ENCODE data around the gene OLFML2B.
"Not testable (repeated sequence)": the region's sequence is repeated elsewhere in the genome, so short reads cannot be mapped to it uniquely, and the experiment has no call there.

Gene OLFML2B

DNA sequence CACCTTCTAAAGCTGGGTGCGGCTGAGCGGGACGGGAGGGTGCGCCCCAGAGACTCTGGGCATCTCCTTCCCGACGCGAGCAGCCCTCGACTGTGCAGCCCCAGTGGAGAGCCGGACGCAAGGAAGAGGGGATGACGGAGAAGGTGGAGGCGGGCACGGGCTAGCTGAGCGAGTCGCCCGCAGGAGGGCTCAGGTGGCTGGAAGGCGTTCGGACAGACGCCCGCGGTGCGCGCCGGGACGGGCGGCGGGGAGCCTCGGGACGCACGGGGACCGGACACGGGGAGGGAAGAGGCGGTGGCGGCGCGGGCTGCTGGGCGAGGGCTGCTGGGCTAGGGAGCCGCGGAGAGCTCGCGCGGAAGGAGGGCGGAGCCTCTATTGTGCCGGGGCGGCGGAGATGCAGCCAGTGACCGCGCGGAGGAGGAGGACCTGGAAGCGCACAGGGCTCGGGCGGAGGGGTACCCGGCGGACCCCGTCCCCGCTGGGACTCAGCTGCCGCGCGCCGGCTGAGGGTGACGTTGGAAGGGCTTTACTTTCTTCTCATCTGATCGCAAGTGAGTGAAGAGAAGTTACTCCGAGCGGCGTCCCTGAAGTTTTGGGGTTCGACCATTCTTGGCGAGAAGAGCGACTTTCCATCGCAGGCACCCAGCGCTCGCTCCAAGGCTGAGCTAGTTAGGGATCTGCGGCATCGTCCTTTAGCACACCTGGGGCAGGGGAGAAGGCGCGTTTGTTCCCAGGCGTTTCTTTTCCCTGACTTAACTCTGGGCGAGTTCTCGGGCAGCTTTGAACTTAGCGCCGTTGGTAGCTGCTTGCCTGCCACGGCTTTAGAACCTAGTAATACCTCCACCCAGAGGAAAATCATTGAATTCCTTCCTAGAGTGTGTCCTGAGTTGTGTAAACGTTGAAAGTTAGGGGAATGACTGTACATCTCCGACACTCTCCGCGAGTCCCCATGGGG is at the start of gene OLFML2B:
TSS of gene OLFML2B (minus strand) at position 323 of the 955 bp plus-strand sequence. CDS start 439 bp downstream, outside the sequence.
- DNase-seq (ENCODE audit: low spot score): peak; percentile 93

DNA sequence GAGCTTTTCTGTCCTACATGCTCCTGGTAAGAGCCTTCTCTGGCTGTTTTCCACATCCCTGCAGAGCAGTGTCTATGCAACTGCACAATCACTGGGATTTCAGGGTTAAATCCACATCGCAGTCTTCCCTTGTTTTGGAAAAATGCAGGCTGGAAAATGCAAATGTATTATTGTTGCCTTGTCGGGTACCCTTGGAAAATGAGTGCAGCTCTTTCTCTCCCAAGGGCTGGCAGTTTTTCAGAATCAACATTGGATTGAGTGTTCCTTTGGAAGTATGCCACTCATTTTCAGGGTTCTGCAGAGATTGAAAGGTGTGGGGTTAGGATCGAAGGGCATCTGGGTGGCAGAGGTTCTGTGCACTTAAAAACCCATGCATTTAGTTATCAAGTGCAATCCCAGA is 49.1 kb upstream of the OLFML2B start:
- DNase-seq (ENCODE audit: low spot score): no peak

DNA sequence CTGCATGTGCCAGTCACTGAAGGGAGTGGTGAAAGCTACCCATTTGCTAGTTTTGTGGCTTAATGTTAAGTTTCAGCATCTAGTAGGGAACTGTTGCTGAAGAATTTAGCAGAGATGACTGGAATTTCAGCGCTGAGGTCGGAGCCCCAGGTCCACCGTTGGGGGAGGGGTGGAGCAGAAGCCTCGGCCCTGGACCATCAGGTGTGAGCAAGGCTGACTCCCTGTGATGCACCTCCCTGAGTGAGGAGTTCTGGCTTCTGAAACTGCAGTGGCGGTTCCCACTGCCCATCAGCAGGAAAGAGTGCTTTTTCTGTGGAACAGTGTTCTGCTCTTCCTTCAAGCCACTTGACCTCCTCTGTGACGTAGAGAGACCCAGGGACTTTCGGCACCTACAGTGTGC is 47.2 kb upstream of the OLFML2B start:
- DNase-seq (ENCODE audit: low spot score): no peak

- DNase-seq (ENCODE audit: low spot score): peak; percentile 48
These were observed 46.6 kb upstream of the OLFML2B start for GRCh38 chr1:162070094-162070748.

DNA sequence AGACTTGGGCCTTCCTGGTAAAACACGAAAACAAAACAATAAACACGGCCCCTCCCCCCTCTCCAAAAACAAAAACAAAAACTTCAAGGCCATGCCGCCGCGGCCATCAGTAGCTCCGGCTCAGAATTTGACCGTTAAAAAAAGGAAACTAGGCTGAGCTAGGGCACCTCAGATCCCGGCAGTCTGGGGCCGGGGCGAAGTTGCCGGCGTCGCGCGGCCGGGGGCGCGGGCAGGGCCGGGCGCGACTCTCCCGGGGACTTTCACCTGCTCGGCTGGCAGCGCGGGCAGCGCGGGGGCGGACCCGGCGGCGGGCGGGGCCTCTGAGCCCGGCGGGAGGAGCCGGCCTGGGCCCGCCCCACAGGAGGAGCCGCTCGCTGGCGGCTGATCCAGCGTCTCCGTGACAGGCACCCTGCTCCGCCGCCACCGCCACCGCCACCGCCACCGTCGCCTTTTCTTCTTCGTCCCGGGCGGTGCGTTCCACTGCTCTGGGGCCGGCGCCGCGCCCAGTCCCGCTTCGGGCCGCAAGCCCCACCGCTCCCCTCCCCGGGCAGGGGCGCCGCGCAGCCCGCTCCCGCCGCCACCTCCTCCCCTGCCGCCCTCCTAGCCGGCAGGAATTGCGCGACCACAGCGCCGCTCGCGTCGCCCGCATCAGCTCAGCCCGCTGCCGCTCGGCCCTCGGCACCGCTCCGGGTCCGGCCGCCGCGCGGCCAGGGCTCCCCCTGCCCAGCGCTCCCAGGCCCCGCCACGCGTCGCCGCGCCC is 45.8 kb upstream of the OLFML2B start, which contains the start of gene NOS1AP:
TSS of gene NOS1AP (plus strand) at position 358 of the 760 bp plus-strand sequence. CDS start 487 bp downstream, outside the sequence.
- peak; percentile 79 for DNase-seq (ENCODE audit: low spot score)

DNA sequence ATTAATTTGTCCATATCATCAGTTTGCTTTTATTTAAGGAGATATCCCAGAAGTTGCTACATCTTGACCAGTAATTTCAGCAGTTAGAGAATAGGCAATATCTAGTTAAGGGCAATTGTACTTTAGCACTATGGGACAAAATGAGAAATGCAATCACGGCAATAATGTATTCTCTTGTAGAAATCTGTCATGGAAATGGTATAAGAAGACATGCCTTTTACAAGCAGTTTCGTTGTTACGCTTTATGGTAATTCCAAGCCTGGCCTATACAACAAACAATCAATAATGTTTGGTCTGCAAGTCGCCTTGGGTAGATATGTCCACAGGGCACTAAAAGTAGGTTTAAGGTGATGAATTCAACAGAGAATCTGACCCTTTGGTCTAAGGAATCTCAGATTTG is 44.6 kb upstream of the OLFML2B start:
- DNase-seq (ENCODE audit: low spot score): no peak

- DNase-seq (ENCODE audit: low spot score): no peak
These were observed 43.8 kb upstream of the OLFML2B start for GRCh38 chr1:162067466-162067865.

- not testable (repeated sequence) for DNase-seq (ENCODE audit: low spot score)
These were observed 43.2 kb upstream of the OLFML2B start for GRCh38 chr1:162066836-162067235.

GRCh38 chr1:162065016-162065415 is 41.3 kb upstream of the OLFML2B start:
- DNase-seq (ENCODE audit: low spot score): no peak

DNA sequence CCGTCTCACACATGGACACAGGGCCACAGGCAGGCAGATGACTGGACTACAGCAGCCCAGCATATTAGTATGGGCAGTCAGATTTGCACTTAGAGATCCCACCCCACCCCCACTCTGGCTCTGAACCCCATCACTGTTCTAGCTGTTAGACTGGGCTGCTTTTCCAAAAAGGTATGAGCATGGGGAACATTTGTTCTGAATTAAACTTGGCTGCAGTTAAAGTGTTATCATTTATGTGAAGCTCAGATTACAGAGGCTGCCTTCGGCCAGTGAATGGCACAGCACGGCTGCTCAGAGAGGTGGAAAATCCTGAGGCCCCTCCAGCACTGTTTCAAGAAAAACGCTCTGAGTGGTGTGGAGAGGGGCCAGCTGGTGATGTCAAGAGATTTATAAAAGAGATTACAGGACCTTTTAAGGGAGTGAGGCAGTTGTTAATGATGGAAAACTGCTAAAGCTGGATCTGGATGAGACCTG is 38.9 kb upstream of the OLFML2B start:
- no peak for DNase-seq (ENCODE audit: low spot score)

DNA sequence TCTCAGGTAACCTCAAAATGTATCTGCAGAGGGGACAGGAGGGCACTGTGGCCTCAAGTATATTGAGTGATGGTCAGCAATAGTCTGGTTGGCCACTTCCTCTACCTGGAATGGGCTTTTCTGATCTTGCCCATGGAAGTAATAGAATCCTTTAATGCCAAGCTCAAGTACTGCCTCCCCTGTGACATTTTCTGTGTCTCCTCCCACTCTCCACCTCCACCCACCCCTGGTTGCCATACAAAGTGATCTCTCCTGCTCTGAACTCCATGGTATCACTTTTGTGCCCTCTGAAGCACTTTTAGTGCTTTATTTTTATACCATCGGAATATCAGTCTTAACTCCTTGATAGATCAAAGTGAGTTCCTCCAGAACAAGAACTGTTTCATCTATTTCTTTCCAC is 36.6 kb upstream of the OLFML2B start:
- no peak for DNase-seq (ENCODE audit: low spot score)

GRCh38 chr1:162059721-162060120 is 36.1 kb upstream of the OLFML2B start:
- DNase-seq (ENCODE audit: low spot score): no peak

DNA sequence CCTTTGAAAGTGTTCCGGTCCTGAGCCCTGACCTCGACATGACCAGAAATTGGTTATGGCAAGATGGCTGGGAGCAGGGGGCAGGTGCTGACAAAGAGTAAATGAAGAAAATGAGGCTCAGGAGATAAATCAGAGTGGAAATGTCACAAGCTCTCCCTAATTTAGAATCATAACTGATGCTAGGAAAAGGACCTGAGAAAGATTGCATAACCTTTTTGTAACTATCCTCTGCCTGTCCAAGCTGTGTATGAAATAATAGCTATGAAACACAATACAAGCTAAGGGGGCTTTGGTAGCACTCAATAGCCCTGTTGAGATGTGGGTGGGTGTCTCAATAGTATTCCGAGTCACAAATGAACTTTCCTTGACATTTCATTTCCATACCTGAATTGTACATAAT is 32.9 kb upstream of the OLFML2B start:
- no peak for DNase-seq (ENCODE audit: low spot score)

- DNase-seq (ENCODE audit: low spot score): peak; percentile 77
These were observed 32.4 kb upstream of the OLFML2B start for GRCh38 chr1:162056043-162056442.

DNA sequence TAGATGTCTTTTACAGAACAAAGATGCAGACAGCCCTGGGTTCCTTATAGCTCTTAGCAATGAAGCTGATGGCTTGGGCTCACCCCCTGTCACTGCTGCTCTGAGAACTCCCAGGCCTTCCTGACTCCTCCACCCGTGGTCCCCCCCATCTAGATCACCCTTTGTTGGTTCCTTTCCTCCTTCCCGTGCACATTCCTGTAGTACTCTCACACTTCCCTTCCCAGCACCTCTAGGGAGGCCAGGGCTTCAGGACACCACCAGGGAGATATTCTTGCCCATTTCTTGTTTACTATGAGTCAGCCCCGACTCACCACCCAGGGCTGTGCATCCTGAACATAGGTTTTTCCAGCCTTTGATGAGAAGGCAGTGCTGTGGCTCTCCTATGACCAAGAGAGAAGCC is 31.4 kb upstream of the OLFML2B start:
- peak; percentile 96 for DNase-seq (ENCODE audit: low spot score)

DNA sequence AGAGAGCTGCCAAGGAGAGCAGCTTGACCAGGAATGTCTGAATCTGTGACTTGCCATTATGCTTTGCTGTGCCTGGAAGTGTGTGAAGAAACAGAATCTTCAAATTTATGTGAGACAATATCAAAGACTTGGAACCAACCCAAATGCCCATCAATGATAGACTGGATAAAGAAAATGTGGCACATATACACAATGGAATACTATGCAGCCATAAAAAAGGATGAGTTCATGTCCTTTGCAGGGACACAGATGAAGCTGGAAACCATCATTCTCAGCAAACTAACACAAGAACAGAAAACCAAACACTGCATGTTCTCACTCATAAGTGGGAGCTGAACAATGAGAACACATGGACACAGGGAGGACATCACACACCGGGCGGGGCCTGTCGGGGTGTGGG is 30.3 kb upstream of the OLFML2B start:
- DNase-seq (ENCODE audit: low spot score): not testable (repeated sequence)

DNA sequence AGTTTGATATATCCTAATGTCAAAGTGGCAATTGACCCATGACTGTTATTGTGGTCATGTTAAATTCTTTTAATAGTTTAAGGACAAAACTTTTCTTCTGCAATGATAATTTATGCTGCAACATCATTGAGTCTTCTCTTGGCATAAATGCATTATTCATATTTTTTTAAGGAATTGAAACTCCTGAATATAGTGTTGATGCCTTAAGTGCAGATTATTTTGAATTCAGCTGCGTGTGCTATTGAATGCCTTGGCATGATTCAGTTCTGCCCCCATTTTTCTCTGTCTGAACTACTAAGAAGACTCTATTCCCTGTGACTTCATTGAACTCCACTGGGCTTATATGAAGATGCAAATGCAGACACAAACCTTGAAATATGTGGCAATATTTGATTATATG is 23.3 kb upstream of the OLFML2B start:
- no peak for DNase-seq (ENCODE audit: low spot score)

DNA sequence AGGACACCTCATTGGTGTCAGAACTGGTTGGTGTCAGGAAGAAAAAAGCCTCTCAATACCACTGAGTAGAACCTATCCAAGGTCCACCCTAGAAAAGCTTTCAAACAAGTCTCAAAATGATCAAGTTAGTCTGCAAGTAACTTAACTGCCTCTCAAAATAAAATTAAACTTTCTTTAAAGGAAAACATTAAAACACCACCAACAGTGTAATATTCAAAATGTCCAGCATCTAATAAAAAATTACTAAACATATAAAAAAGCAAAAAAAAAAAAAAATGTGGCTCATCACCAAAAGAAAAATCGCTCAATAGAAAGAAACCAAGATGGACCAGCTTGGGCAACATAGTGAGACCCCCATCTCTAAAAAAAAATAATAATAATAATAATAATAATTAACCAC is 18.7 kb upstream of the OLFML2B start:
- no peak for DNase-seq (ENCODE audit: low spot score)

DNA sequence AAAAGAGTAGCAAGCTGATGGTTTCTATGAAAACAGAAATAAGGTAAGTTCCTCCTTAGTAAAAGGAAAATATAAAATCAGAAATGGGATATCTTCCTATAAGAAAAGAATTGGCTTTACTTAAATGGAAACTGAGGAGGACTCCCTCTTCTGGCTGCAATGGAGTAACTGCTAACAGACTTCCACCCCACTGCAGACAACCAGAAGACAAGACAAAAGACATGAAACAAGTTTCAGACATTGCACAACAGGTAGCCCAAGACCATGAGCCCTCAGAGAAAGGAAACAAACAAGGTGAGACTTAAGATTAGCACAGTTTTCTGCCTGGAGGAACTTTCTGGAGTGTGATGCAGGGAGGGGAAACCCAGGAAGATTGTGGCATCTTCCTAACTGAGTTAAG is 17.0 kb upstream of the OLFML2B start:
- DNase-seq (ENCODE audit: low spot score): peak; percentile 42

DNA sequence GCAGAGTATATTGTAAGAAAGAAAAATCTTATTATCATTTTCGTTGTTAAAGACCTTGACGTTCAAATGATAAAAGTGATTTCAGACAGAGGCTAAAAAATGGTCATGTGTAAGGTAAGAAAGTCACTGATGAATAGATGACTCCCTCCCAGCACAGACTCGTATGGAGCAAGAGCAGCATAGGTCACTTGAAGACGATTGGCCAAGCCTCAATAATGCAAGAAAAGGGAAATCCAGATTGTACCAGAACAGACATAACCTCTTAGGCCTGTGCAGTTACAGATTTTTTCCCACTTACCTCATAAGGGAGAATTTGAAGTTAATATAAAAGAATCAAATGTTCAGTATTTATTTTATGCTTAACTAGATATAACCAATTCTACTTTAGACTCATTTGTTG is 16.3 kb upstream of the OLFML2B start:
- DNase-seq (ENCODE audit: low spot score): no peak

DNA sequence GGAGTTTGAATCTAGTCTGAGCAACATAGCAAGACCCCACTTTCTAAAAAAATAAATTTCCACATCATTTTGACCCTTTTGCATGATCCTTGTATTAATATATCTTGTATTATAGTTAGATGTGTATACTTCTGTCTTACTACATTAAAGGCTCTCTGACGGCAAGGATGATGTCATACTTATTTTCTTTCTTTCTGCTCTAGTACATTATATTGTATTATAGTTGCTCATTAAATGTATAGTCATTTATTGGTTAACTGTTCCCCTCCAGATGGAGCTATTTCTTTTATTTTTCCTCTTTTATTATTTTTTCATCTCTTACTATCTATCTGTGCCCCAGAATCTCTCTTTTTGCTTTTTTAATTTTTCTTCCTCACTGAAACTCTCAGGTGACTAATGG is 15.0 kb upstream of the OLFML2B start:
- DNase-seq (ENCODE audit: low spot score): no peak

GRCh38 chr1:162036163-162036562 is 12.5 kb upstream of the OLFML2B start:
- no peak for DNase-seq (ENCODE audit: low spot score)

All from kidney tubule cell (primary cell).